ENCODE measurements around the gene ZBTB46.

Gene ZBTB46

DNA sequence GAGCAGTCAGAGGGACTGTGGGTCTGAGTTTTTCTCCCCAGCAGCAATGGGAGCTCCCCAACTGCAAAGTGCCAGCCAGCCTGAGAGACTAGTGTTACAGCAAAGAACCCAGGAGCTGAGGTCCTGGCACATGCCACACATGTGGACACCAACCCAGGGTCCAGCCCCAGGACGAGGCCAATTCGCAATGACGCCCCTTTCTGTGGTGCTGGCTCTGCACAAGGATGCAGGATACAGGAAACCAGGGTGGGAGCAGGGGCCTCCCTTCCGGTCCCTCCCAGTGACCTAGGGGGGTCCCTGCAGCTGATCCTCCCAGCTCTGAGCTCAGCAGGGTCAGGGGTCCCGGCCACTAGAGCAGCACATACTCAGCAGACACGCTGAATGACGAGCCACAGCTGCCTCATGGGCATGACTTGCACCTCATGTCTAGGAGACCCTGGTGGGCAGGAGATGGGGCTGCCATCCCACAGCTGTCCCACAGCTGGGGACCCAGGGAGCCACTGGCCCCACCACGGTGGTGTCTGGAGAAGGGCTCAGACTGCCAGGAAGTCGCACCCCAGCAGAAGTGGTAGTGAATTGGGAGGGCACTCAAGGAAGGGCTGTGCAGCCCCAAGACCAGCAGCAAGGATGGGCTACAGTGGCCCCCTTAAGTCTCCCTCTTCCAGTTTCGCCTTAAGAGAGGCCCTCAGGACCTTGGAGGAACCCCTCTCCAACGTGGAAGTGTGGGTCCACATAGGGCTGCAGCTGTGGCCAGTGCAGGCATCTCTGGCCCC, 126.9 kb downstream of the ZBTB46 start:
- Histone ChIP-seq H3K4me1 (ENCODE audit: low read length) (peaks cover 21% of the 10 kb centered on the region), H3K9me3 (ENCODE audit: insufficient read depth, low read length) (no peaks in the 10 kb centered on the region), H3K9ac (ENCODE audit: low read length) (no peak overlapping the region), H2AFZ (ENCODE audit: low read depth, low read length) (no peak overlapping the region), H3K36me3 (replicated peaks; ENCODE audit: low read depth, low read length) (peaks cover 25% of the 10 kb centered on the region), H3K79me2 (ENCODE audit: low read length) (peaks cover 36% of the 10 kb centered on the region), H3K27me3 (ENCODE audit: low read depth, low read length) (no peaks in the 10 kb centered on the region), H3K27ac (ENCODE audit: low read length) (no peak overlapping the region), H3K4me3 (ENCODE audit: low read length) (no peak overlapping the region), H3K4me2 (ENCODE audit: low read length) (no peak overlapping the region), H4K20me1 (ENCODE audit: insufficient read depth, low read length) (0 out of 2 replicates have a peak, but pooled peaks cover 4% of the 10 kb centered on the region)
- TF ChIP-seq, protein P1, sequence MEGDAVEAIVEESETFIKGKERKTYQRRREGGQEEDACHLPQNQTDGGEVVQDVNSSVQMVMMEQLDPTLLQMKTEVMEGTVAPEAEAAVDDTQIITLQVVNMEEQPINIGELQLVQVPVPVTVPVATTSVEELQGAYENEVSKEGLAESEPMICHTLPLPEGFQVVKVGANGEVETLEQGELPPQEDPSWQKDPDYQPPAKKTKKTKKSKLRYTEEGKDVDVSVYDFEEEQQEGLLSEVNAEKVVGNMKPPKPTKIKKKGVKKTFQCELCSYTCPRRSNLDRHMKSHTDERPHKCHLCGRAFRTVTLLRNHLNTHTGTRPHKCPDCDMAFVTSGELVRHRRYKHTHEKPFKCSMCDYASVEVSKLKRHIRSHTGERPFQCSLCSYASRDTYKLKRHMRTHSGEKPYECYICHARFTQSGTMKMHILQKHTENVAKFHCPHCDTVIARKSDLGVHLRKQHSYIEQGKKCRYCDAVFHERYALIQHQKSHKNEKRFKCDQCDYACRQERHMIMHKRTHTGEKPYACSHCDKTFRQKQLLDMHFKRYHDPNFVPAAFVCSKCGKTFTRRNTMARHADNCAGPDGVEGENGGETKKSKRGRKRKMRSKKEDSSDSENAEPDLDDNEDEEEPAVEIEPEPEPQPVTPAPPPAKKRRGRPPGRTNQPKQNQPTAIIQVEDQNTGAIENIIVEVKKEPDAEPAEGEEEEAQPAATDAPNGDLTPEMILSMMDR (IDR thresholded peaks at IDR 0.05; ENCODE audit: low read depth, low read length): no peak
- TF ChIP-seq EZH2phosphoT487 (IDR thresholded peaks at IDR 0.05; ENCODE audit: low read depth): no peak

DNA sequence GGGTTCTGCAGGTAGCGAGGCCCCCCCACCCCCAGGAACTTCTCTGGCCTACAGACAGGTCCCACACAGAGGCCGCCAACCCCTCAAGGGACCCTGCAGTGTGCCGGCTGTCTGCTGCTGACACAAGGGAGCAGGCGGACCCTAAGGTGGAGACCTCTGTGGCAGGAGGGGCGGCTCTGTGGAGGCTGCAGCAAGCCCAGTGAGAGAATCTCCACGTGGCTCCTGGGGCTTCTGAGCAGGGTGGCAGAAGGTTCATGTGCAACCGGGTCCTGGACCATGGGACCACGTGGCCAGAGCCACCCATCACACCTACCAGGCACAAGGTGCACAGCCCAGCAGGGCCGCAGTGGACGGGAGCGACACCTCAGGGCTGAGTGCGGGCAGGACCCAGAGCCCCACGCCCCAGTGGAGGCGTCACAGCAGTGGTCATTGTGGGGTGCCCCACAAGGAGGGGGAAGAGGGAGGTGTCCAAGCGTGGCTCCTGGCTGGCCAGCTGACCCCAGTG, 127.5 kb downstream of the ZBTB46 start:
- Histone ChIP-seq H3K36me3 (replicated peaks; ENCODE audit: low read depth, low read length) (peaks cover 20% of the 10 kb centered on the region), H3K27ac (ENCODE audit: low read length) (no peak overlapping the region), H3K4me1 (ENCODE audit: low read length) (peaks cover 21% of the 10 kb centered on the region), H2AFZ (ENCODE audit: low read depth, low read length) (no peak overlapping the region), H3K4me2 (ENCODE audit: low read length) (no peak overlapping the region), H4K20me1 (ENCODE audit: insufficient read depth, low read length) (0 out of 2 replicates have a peak, but pooled peaks cover 4% of the 10 kb centered on the region), H3K27me3 (ENCODE audit: low read depth, low read length) (no peaks in the 10 kb centered on the region), H3K9ac (ENCODE audit: low read length) (no peak overlapping the region), H3K79me2 (ENCODE audit: low read length) (peaks cover 30% of the 10 kb centered on the region), H3K4me3 (ENCODE audit: low read length) (no peak overlapping the region), H3K9me3 (ENCODE audit: insufficient read depth, low read length) (no peaks in the 10 kb centered on the region)
- TF ChIP-seq, protein P1 (IDR thresholded peaks at IDR 0.05; ENCODE audit: low read depth, low read length): no peak
- no peak for TF ChIP-seq EZH2phosphoT487 (IDR thresholded peaks at IDR 0.05; ENCODE audit: low read depth)

DNA sequence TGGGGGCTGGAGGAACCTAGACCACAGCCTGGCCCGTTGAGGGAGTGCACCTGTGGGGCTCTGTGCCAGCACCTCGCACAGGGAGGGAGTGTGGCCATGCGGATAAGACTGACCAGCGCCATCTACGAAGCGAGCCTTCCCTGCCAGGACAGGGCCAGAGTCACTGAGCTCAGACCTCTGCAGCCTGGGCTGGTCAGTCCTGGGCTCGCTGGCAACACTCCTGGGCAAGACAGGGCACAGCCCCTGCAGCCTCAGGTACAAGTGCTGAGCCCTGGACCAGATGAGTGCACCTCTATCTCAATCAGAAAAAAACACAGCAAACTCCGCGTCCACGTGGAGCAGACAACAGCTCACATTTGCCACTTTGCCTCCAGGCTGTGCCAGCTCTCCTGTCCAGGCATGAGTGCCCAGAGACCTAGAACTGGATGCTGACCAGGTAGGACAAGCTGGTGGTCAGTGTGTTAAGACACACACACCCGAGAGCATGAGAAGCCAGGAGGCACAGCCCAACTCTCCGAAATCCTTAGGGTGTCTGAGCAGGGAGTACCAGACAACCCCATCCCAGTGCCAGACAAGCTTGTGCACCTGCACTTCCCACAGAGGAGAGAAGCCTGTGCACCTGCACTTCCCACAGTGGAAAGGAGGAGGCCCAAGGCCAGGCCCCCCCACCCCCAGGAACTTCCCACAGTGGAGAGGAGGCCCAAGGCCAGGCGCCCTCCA, 128.2 kb downstream of the ZBTB46 start:
- Histone ChIP-seq H3K9me3 (ENCODE audit: insufficient read depth, low read length) (no peaks in the 10 kb centered on the region), H3K4me3 (ENCODE audit: low read length) (no peak overlapping the region), H4K20me1 (ENCODE audit: insufficient read depth, low read length) (0 out of 2 replicates have a peak, but pooled peaks cover 4% of the 10 kb centered on the region), H3K27me3 (ENCODE audit: low read depth, low read length) (no peaks in the 10 kb centered on the region), H2AFZ (ENCODE audit: low read depth, low read length) (no peak overlapping the region), H3K27ac (ENCODE audit: low read length) (no peak overlapping the region), H3K4me2 (ENCODE audit: low read length) (no peak overlapping the region), H3K79me2 (ENCODE audit: low read length) (peaks cover 24% of the 10 kb centered on the region), H3K36me3 (replicated peaks; ENCODE audit: low read depth, low read length) (peaks cover 19% of the 10 kb centered on the region), H3K9ac (ENCODE audit: low read length) (no peak overlapping the region), H3K4me1 (ENCODE audit: low read length) (peaks cover 26% of the 10 kb centered on the region)
- TF ChIP-seq, protein P1 (IDR thresholded peaks at IDR 0.05; ENCODE audit: low read depth, low read length): no peak
- no peak for TF ChIP-seq EZH2phosphoT487 (IDR thresholded peaks at IDR 0.05; ENCODE audit: low read depth)
